BLaER1 treated with 17β-estradiol and CSF1 and Interleukin-3, amounts not matched to agents 10 nM and 100 nM (cell line): ENCODE results near the gene NLRP14.

ENCODE experiments used
- H3K27ac ChIP-seq, 11 experiments: shearing (Covaris generic); formaldehyde crosslinking; 2 replicates each; pipeline ENCODE4 v1.8.1; 2022
- H3K27me3 ChIP-seq, 11 experiments: shearing (Covaris generic); formaldehyde crosslinking; 2 replicates each; pipeline ENCODE4 v1.8.1; 2022
- H3K36me3 ChIP-seq, 11 experiments: shearing (Covaris generic); formaldehyde crosslinking; 2 replicates each; pipeline ENCODE4 v1.8.1; 2022
- H3K4me1 ChIP-seq, 10 experiments: shearing (Covaris generic); formaldehyde crosslinking; 2 replicates each; pipeline ENCODE4 v1.8.1; 2022
- H3K4me2 ChIP-seq, 11 experiments: shearing (Covaris generic); formaldehyde crosslinking; 2 replicates each; pipeline ENCODE4 v1.8.1; 2022
- H3K4me3 ChIP-seq, 10 experiments: shearing (Covaris generic); formaldehyde crosslinking; 2 replicates each; pipeline ENCODE4 v1.8.1; 2022
- H3K9ac ChIP-seq, 11 experiments: shearing (Covaris generic); formaldehyde crosslinking; 2 replicates each; pipeline ENCODE4 v1.8.1; 2022
- H3K9me3 ChIP-seq, 11 experiments: shearing (Covaris generic); formaldehyde crosslinking; replicated peaks in 1 of 11; 2 replicates each; pipeline ENCODE4 v1.8.1; 2022
- H4K20me1 ChIP-seq, 11 experiments: shearing (Covaris generic); formaldehyde crosslinking; 2 replicates each; pipeline ENCODE4 v1.8.1; 2022
- Cebpa-rat ChIP-seq, 11 experiments: shearing (Covaris generic); IDR thresholded peaks; 2 replicates each; pipeline ENCODE4 v1.8.1; 2022

The NLRP14 gene

DNA sequence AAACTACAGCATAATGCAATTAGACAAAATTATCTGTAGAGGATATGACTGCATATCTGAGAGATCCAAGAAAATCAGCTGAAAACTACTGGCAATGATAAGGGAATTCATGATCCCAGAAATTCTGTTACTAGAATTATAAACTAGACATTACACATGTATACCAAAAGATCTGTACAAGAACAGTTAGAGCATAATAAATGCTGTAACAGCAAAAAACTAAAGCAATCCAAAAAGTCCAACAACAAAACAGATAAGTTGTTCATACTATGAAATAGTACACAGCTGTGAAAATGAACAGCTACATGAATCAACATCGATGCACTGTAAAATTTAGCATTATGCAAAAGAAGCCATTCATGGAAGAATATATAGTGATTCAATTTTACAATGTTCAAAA is 6.2 kb upstream of the NLRP14 start:
- no peaks in the 10 kb centered on the region for H3K9me3 ChIP-seq
- peaks cover 0 to 8% (median 0%) of the 10 kb centered on the region in 10 experiments; a peak in 4 of 20 replicates for H3K4me1 ChIP-seq
- H3K27me3 ChIP-seq, result no peaks in the 10 kb centered on the region
- no peaks in the 10 kb centered on the region for H3K36me3 ChIP-seq
- no peak overlapping the region for H3K9ac ChIP-seq
- H4K20me1 ChIP-seq, result no peaks in the 10 kb centered on the region
- H3K27ac ChIP-seq, result no peak overlapping the region
- TF ChIP-seq Cebpa-rat (IDR thresholded peaks at IDR 0.05), result no peak
- no peak overlapping the region for H3K4me2 ChIP-seq
- no peak overlapping the region for H3K4me3 ChIP-seq

DNA sequence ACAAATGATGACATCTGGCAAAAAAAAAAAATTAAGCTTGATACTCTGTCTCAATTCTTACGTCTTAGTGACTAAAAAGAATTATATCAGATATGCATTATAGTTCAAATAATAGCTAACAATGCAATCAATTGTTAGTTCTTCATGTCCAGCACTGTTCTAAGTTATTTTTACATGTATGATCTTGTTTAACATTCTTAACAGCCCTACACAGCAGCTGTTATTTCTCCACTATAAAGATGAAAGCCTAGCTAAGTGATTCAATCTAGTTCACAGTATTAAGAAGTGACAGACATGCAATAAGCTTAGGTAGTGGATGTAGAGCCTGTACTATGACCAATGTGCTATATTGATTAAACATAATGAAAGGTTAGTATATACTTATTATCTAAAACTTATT is 4.3 kb upstream of the NLRP14 start:
- Histone ChIP-seq H3K4me3 (no peak overlapping the region), H3K9me3 (peaks cover 0 to 10% (median 0%) of the 10 kb centered on the region in 11 experiments; a peak in 6 of 22 replicates), H3K27ac (no peak overlapping the region), H3K9ac (no peak overlapping the region), H3K4me2 (no peak overlapping the region), H4K20me1 (no peaks in the 10 kb centered on the region), H3K27me3 (no peaks in the 10 kb centered on the region), H3K4me1 (peaks cover 0 to 8% (median 0%) of the 10 kb centered on the region in 10 experiments; a peak in 4 of 20 replicates), H3K36me3 (no peaks in the 10 kb centered on the region)
- no peak for TF ChIP-seq Cebpa-rat (IDR thresholded peaks at IDR 0.05)

DNA sequence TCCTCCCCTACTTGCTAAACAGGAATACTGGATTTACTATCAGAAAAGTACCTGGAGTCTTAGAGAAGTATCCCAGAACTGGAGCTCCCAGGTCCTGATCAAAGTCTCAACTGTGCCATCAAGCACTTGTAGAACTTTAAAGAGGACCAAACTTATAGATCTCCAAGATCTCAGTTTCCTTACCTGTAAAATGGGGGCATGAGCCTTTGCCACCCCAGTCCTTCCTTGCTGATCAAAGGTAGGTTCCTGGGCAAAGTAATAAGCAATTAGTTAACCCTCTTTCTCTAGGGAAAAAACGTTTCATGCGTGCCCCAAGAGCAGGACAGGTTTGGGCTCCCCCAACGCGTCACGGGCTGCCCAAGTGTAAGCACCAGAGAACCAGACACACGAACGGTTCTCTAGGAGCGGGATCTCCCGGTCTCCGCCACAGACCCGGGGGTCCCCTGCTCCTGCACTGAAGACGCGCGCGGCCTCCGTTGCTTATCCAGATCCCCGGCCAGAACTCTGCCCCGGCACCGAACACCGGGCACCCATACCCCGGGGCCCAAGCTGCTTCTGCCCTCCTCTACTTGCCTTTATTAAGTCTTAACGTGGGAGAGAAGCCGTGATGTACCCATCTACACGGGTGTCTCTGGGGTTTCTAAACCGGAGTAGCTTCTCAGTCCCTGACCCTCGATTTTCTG is 638 bp upstream of the NLRP14 start:
- no peak overlapping the region for H3K27ac ChIP-seq
- TF ChIP-seq Cebpa-rat (IDR thresholded peaks at IDR 0.05), result no peak
- no peaks in the 10 kb centered on the region for H3K36me3 ChIP-seq
- H3K9ac ChIP-seq, result no peak overlapping the region
- no peaks in the 10 kb centered on the region for H3K4me1 ChIP-seq
- H3K4me3 ChIP-seq, result no peak overlapping the region
- H4K20me1 ChIP-seq, result no peaks in the 10 kb centered on the region
- no peak overlapping the region for H3K4me2 ChIP-seq
- H3K27me3 ChIP-seq, result no peaks in the 10 kb centered on the region
- peaks cover 0 to 10% (median 0%) of the 10 kb centered on the region in 11 experiments; a peak in 6 of 22 replicates for H3K9me3 ChIP-seq

- H3K9me3 ChIP-seq, result peaks cover 0 to 10% (median 0%) of the 10 kb centered on the region in 11 experiments; a peak in 6 of 22 replicates
- TF ChIP-seq Cebpa-rat (IDR thresholded peaks at IDR 0.05), result no peak
- H3K9ac ChIP-seq, result no peak overlapping the region
- no peaks in the 10 kb centered on the region for H3K4me1 ChIP-seq
- no peak overlapping the region for H3K4me2 ChIP-seq
- H3K4me3 ChIP-seq, result no peak overlapping the region
- H4K20me1 ChIP-seq, result no peaks in the 10 kb centered on the region
- H3K36me3 ChIP-seq, result no peaks in the 10 kb centered on the region
- H3K27ac ChIP-seq, result no peak overlapping the region
- no peaks in the 10 kb centered on the region for H3K27me3 ChIP-seq
These were observed 1.0 kb downstream of the NLRP14 start for GRCh38 chr11:7021318-7021717.

DNA sequence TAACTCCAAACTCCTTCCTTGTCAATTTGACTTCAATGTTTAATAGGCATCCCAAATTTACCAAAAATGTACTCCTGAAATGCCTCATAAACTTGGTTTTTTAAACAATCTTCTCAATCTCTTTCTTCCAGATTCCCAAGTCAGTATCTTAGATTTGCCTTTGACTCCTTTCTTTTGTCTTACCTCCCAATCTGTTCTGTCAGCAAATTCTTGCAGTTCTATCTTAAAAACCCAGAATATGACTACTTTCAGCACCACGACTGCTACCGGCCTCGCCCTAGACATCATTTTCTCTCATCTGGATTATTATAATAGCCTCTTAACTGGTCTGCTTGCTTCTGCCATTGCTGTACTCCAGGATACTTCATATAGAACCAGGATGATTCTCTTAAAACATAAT is 7.9 kb downstream of the NLRP14 start:
- Histone ChIP-seq H3K4me1 (no peaks in the 10 kb centered on the region), H3K36me3 (no peaks in the 10 kb centered on the region), H3K9me3 (no peaks in the 10 kb centered on the region), H3K4me2 (no peak overlapping the region), H4K20me1 (no peaks in the 10 kb centered on the region), H3K9ac (no peak overlapping the region), H3K27me3 (no peaks in the 10 kb centered on the region), H3K4me3 (no peak overlapping the region), H3K27ac (no peak overlapping the region)
- TF ChIP-seq Cebpa-rat (IDR thresholded peaks at IDR 0.05), result no peak

- Histone ChIP-seq H3K4me1 (no peaks in the 10 kb centered on the region), H4K20me1 (no peaks in the 10 kb centered on the region), H3K27me3 (no peaks in the 10 kb centered on the region), H3K9ac (no peak overlapping the region), H3K4me2 (no peak overlapping the region), H3K27ac (no peak overlapping the region), H3K36me3 (no peaks in the 10 kb centered on the region), H3K9me3 (no peaks in the 10 kb centered on the region), H3K4me3 (no peak overlapping the region)
- TF ChIP-seq Cebpa-rat (IDR thresholded peaks at IDR 0.05), result no peak
These were observed 10.6 kb downstream of the NLRP14 start for GRCh38 chr11:7030836-7031235.

GRCh38 chr11:7031471-7031871 is 11.2 kb downstream of the NLRP14 start:
- Histone ChIP-seq H3K4me2 (no peak overlapping the region), H3K27me3 (no peaks in the 10 kb centered on the region), H3K9me3 (no peaks in the 10 kb centered on the region), H3K9ac (no peak overlapping the region), H3K36me3 (no peaks in the 10 kb centered on the region), H4K20me1 (no peaks in the 10 kb centered on the region), H3K27ac (no peak overlapping the region), H3K4me1 (no peaks in the 10 kb centered on the region), H3K4me3 (no peak overlapping the region)
- TF ChIP-seq Cebpa-rat (IDR thresholded peaks at IDR 0.05), result no peak

- no peaks in the 10 kb centered on the region for H3K36me3 ChIP-seq
These were observed 12.4 kb downstream of the NLRP14 start for GRCh38 chr11:7032692-7033091.

GRCh38 chr11:7034019-7034418 is 13.7 kb downstream of the NLRP14 start:
- Histone ChIP-seq H3K27ac (no peak overlapping the region), H3K4me2 (no peak overlapping the region), H3K9me3 (no peaks in the 10 kb centered on the region), H3K4me3 (no peak overlapping the region), H3K4me1 (no peaks in the 10 kb centered on the region), H3K27me3 (no peaks in the 10 kb centered on the region), H3K36me3 (no peaks in the 10 kb centered on the region), H4K20me1 (no peaks in the 10 kb centered on the region), H3K9ac (no peak overlapping the region)
- TF ChIP-seq Cebpa-rat (IDR thresholded peaks at IDR 0.05), result no peak

More at GRCh38 chr11:7032692-7033091, 12.4 kb downstream of the NLRP14 start:
- H4K20me1 ChIP-seq, result no peaks in the 10 kb centered on the region
- TF ChIP-seq Cebpa-rat (IDR thresholded peaks at IDR 0.05), result no peak
- H3K4me3 ChIP-seq, result no peak overlapping the region
- no peaks in the 10 kb centered on the region for H3K4me1 ChIP-seq
- H3K27ac ChIP-seq, result no peak overlapping the region
- H3K9ac ChIP-seq, result no peak overlapping the region
- no peak overlapping the region for H3K4me2 ChIP-seq
- H3K27me3 ChIP-seq, result no peaks in the 10 kb centered on the region
- H3K9me3 ChIP-seq, result no peaks in the 10 kb centered on the region

GRCh38 chr11:7046474-7047175 is 26.3 kb downstream of the NLRP14 start:
- H3K4me1 ChIP-seq, result no peaks in the 10 kb centered on the region
- no peaks in the 10 kb centered on the region for H3K27me3 ChIP-seq
- H3K9ac ChIP-seq, result no peak overlapping the region
- H4K20me1 ChIP-seq, result no peaks in the 10 kb centered on the region
- H3K4me3 ChIP-seq, result no peak overlapping the region
- H3K27ac ChIP-seq, result no peak overlapping the region
- no peaks in the 10 kb centered on the region for H3K36me3 ChIP-seq
- H3K4me2 ChIP-seq, result no peak overlapping the region
- TF ChIP-seq Cebpa-rat (IDR thresholded peaks at IDR 0.05), result no peak
- H3K9me3 ChIP-seq, result no peaks in the 10 kb centered on the region
